ENCODE results near the gene MYL7.

DNA sequence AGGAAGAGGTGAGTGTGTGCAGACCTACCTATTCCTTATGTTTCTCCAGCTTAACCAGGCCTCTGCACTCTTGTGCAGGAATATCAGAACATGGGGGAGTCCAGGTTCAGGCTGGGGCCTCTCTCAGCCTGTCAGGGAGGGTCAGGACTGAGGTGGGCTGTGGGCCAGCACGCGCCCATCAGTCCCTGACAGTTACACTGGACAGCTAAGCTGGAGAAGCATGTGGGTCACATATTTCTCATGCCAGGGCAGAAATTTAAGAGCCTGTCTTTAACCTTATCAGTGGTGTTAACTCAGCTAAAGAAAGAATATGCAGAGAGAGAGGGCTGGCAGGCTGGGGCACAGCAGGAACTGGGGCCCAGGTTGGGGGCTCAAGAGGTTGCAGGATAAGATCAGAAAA, 9.1 kb downstream of the MYL7 start:
- TF ChIP-seq YY1 (IDR thresholded peaks at IDR 0.05; ENCODE audit: insufficient read depth, insufficient read length) (no peak), ZNF274 (IDR thresholded peaks at IDR 0.05; ENCODE audit: low read depth, low read length) (no peak), SUZ12 (IDR thresholded peaks at IDR 0.05; ENCODE audit: extremely low read depth, insufficient read depth, insufficient read length) (no peak)
